ENCODE data around the gene CADM1.

Gene CADM1

GRCh38 chr11:115122274-115122673 lies 381.9 kb downstream of the CADM1 start:
- peaks cover 4 to 8% of the 10 kb centered on the region in 2 donors for H3K9me3 Mint-ChIP-seq
- no peak overlapping the region for H3K27ac Mint-ChIP-seq
- H3K4me3 Mint-ChIP-seq: no peak overlapping the region
- no peak for DNase-seq
- ATAC-seq (replicated peaks): no peak
- peaks cover 0 to 5% of the 10 kb centered on the region in 2 donors for H3K27me3 Mint-ChIP-seq
- peaks cover 2 to 13% of the 10 kb centered on the region in 2 donors for H3K4me1 Mint-ChIP-seq
- no peaks in the 10 kb centered on the region for H3K36me3 Mint-ChIP-seq

Data from stimulated activated naive B cell treated with anti-CD40 and anti-IgM and Interleukin-4, amounts not matched to agents 10 μg/mL and 1 μg/mL and 100 μg/mL, for 72 hours (primary cell).